GM06990 (cell line): ENCODE measurements around the gene TICAM1.

Experiments
- DNase-seq: peaks from one replicate; pipeline ENCODE4 v3.0.0-alpha.2; 2011; ENCODE audit not compliant: insufficient read length; ENCODE audit errors: extremely low read depth
- H3K27me3 ChIP-seq: replicated peaks from 2 replicates; pipeline ENCODE4 v1.6.0; 2011; ENCODE audit warnings: low read length; ENCODE audit not compliant: control insufficient read depth, insufficient read depth
- H3K36me3 ChIP-seq: 2 replicates; pipeline ENCODE4 v1.5.1; 2011; ENCODE audit warnings: low read length; ENCODE audit not compliant: control insufficient read depth, insufficient read depth
- H3K4me3 ChIP-seq: replicated peaks from 2 replicates; pipeline ENCODE4 v1.5.1; 2011; ENCODE audit warnings: low read depth, mild to moderate bottlenecking, control low read depth, low read length
- CTCF ChIP-seq: IDR thresholded peaks from 2 replicates; pipeline ENCODE4 v1.5.1; 2011; ENCODE audit warnings: low read length, control low read depth, mild to moderate bottlenecking, inconsistent platforms; ENCODE audit not compliant: insufficient read depth, poor library complexity, severe bottlenecking

TICAM1 gene

GRCh38 chr19:4775627-4776152 is 55.8 kb downstream of the TICAM1 start:
- no peaks in the 10 kb centered on the region for H3K27me3 ChIP-seq
- TF ChIP-seq CTCF = no peak
- no peaks in the 10 kb centered on the region for H3K36me3 ChIP-seq
- no peak for DNase-seq
- H3K4me3 ChIP-seq = no peak overlapping the region

- TF ChIP-seq CTCF = no peak
- no peak overlapping the region for H3K4me3 ChIP-seq
- H3K36me3 ChIP-seq = no peaks in the 10 kb centered on the region
- DNase-seq = no peak
- no peaks in the 10 kb centered on the region for H3K27me3 ChIP-seq
Observed at GRCh38 chr19:4774136-4774535, 57.4 kb downstream of the TICAM1 start.

GRCh38 chr19:4773047-4773640 is 58.4 kb downstream of the TICAM1 start:
- DNase-seq = no peak
- no peak for TF ChIP-seq CTCF
- Histone ChIP-seq H3K4me3 (no peak overlapping the region), H3K36me3 (no peaks in the 10 kb centered on the region), H3K27me3 (no peaks in the 10 kb centered on the region)

GRCh38 chr19:4772566-4772965 is 58.9 kb downstream of the TICAM1 start:
- Histone ChIP-seq H3K27me3 (no peaks in the 10 kb centered on the region), H3K36me3 (no peaks in the 10 kb centered on the region), H3K4me3 (no peak overlapping the region)
- no peak for DNase-seq
- no peak for TF ChIP-seq CTCF

GRCh38 chr19:4768934-4769777 is 62.4 kb downstream of the TICAM1 start:
- Histone ChIP-seq H3K27me3 (no peaks in the 10 kb centered on the region), H3K36me3 (no peaks in the 10 kb centered on the region), H3K4me3 (no peak overlapping the region)
- peak; percentile 44 for DNase-seq
- no peak for TF ChIP-seq CTCF
